ENCODE measurements around the gene ATR. TPM values are rescaled to one million over a fixed set of nuclear protein-coding genes. Genes with fewer than 3 reads are reported as not detected.

ATR gene
- 15.6 and 15.8 TPM in 2 replicates for total RNA-seq (2021)
- long read RNA-seq, partial matches to known transcripts = 26 of 31 reads
- long read RNA-seq, other reads (novel, unspliced or antisense) = 5 of 31 reads

DNA sequence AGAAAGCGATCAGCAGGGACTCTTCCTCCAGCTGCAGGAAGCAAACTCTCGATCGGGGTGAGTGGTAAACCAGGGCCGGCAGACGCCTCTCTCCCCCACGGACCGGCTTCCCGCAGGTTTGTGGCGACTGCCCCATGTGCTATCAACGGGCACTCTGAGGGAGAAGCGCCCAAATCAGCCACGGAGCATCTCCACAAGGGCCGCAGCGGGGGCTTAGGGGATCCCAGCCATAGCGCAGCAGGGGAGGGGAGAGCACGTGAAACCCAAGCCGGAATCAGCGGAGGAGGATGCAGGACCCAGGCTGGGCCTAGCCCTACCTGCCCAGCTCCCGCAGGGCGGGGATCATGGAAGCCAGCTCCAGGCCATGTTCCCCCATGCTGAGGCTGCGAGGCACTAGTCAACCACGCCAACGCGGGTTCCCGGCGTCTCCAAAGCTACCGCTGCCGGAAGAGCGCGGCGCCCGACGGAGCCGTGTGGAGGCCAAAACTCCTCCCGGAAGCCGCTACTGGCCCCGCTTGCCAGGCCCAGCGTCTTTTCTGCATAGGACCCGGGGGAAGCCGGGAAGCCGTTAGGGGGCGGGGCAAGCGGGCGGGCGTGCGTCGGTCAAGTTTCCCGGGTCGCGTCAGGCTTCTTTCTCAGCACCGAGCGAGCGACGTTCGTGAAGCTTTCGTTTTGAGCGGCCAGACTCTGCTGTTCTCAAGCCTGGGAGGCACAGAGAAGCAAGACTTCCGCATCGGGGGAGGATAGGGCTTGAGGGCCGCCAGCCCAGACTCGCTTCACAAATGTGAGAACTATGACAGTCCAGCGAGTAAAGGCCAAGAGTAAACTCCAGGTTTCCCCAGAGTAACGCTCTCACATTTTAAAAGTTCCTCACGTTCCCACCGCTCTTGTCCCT, at the start of gene ATR:
TSS of gene ATR (minus strand) at position 405 of the 895 bp plus-strand sequence. CDS start at position 376, 29 bp downstream.
- H3K14ac ChIP-seq (ENCODE audit: insufficient read depth, low read length) = peak within 1 kb of the TSS; percentile 87; the same call in 1 of the 2 replicates
- no peak within 1 kb of the TSS for H2BK12ac ChIP-seq (ENCODE audit: insufficient read length, low read depth, low read length)
- H4K8ac ChIP-seq (replicated peaks; ENCODE audit: insufficient read length, low read depth, low read length) = no peak within 1 kb of the TSS
- Mint-ChIP-seq H3K4me1 (peaks cover 33 to 34% of the 10 kb centered on the region in 2 experiments), H3K27ac (peak within 1 kb of the TSS; percentile 94 to 97 (median 95)), H3K36me3 (ENCODE audit: insufficient read depth in 1 of 3, low read depth in 3 of 3) (peaks cover 0 to 4% (median 3%) of the 10 kb centered on the region in 3 experiments; a peak in 2 of 7 replicates), H3K4me3 (peak within 1 kb of the TSS; percentile 92 to 94), H3K9me3 (no peaks in the 10 kb centered on the region), H3K27me3 (ENCODE audit: low read depth) (no peaks in the 10 kb centered on the region; the same call in 1 of the 2 replicates)
- no peak within 1 kb of the TSS for H3T11ph ChIP-seq (ENCODE audit: low read length)
- peaks cover 3% of the 10 kb centered on the region; the same call in 1 of the 2 replicates for H3K4me1 ChIP-seq (ENCODE audit: insufficient read depth, low read length)
- H3K18ac ChIP-seq (ENCODE audit: insufficient read length, low read depth, low read length) = peak within 1 kb of the TSS; percentile 63
- H2BK120ac ChIP-seq (ENCODE audit: low read depth, low read length, poor library complexity, severe bottlenecking) = no peak within 1 kb of the TSS
- no peak within 1 kb of the TSS for H3K23ac ChIP-seq (ENCODE audit: insufficient read length, low read depth, low read length)
- H2AK5ac ChIP-seq (ENCODE audit: insufficient read length, low read length) = no peak within 1 kb of the TSS
- peaks cover 11% of the 10 kb centered on the region; the same call in 1 of the 2 replicates for H3K79me2 ChIP-seq (ENCODE audit: insufficient read depth, low read length)
- H2BK20ac ChIP-seq (ENCODE audit: low read depth, low read length, poor library complexity, severe bottlenecking) = no peak within 1 kb of the TSS
- no peak within 1 kb of the TSS; the same call in 1 of the 2 replicates for H3K4ac ChIP-seq (ENCODE audit: low read depth, low read length)
- no peaks in the 10 kb centered on the region for H3K9me3 ChIP-seq (ENCODE audit: control insufficient read depth, low read depth, low read length)
- H4K5ac ChIP-seq (ENCODE audit: insufficient read length, low read depth, low read length) = no peak within 1 kb of the TSS
- H3K56ac ChIP-seq (ENCODE audit: insufficient read length, low read depth, low read length) = no peak within 1 kb of the TSS
- peak within 1 kb of the TSS; percentile 90 for H3K4me2 ChIP-seq (ENCODE audit: insufficient read depth, insufficient read length, low read length)
- DNase-seq = peak; percentile 97
- no peaks in the 10 kb centered on the region for H3K79me1 ChIP-seq (ENCODE audit: insufficient read depth, low read depth, low read length, poor library complexity, severe bottlenecking)
- no peaks in the 10 kb centered on the region for H3K27me3 ChIP-seq (ENCODE audit: insufficient read depth, low read length)
- no peaks in the 10 kb centered on the region for H4K20me1 ChIP-seq (ENCODE audit: control insufficient read depth, insufficient read depth, insufficient read length)
- peaks cover 5% of the 10 kb centered on the region for H3K23me2 ChIP-seq (ENCODE audit: insufficient read length, low read depth, low read length, poor library complexity, severe bottlenecking)
- no peak within 1 kb of the TSS for H2AFZ ChIP-seq (ENCODE audit: low read length)
- no peak within 1 kb of the TSS for H2BK5ac ChIP-seq (ENCODE audit: insufficient read length, low read length)
- peak within 1 kb of the TSS; percentile 82 for H3K9ac ChIP-seq (ENCODE audit: extremely low read depth, insufficient read length, low read length)
- WGBS (ENCODE audit: extremely low coverage, insufficient read length, low lambda C conversion rate) = no CpG with 5 or more reads among the region's 65 CpGs
- H3K27ac ChIP-seq (ENCODE audit: insufficient read length, low read depth, low read length) = peak within 1 kb of the TSS; percentile 46
- TF ChIP-seq, protein P1, sequence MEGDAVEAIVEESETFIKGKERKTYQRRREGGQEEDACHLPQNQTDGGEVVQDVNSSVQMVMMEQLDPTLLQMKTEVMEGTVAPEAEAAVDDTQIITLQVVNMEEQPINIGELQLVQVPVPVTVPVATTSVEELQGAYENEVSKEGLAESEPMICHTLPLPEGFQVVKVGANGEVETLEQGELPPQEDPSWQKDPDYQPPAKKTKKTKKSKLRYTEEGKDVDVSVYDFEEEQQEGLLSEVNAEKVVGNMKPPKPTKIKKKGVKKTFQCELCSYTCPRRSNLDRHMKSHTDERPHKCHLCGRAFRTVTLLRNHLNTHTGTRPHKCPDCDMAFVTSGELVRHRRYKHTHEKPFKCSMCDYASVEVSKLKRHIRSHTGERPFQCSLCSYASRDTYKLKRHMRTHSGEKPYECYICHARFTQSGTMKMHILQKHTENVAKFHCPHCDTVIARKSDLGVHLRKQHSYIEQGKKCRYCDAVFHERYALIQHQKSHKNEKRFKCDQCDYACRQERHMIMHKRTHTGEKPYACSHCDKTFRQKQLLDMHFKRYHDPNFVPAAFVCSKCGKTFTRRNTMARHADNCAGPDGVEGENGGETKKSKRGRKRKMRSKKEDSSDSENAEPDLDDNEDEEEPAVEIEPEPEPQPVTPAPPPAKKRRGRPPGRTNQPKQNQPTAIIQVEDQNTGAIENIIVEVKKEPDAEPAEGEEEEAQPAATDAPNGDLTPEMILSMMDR (conservative IDR thresholded peaks at IDR 0.05) = no peak
- H2BK15ac ChIP-seq (ENCODE audit: low read depth, low read length) = no peak within 1 kb of the TSS
- no peak within 1 kb of the TSS for H4K91ac ChIP-seq (ENCODE audit: insufficient read length, low read depth, low read length)

All from H9 (cell line).